GM18505 (cell line): ENCODE data around the gene TXNDC12.

Source experiments
- ATAC-seq: cut with Tn5 transposase; IDR thresholded peaks from one replicate; pipeline ENCODE4 v1.9.1; 2021; ENCODE audit not compliant: unreplicated experiment
- POLR2A ChIP-seq: IDR thresholded peaks from 4 replicates; pipeline ENCODE4 v1.6.1; 2011; ENCODE audit warnings: borderline replicate concordance; ENCODE audit not compliant: insufficient read depth, insufficient read length; ENCODE audit errors: extremely low read depth

Gene TXNDC12

GRCh38 chr1:52002038-52002917 is 52.7 kb downstream of the TXNDC12 start:
- no peak for TF ChIP-seq POLR2A
- no peak for ATAC-seq

- TF ChIP-seq POLR2A, result no peak
- ATAC-seq, result no peak
These were observed 56.3 kb downstream of the TXNDC12 start for GRCh38 chr1:51998701-51999100.

- no peak for ATAC-seq
These were observed 57.0 kb downstream of the TXNDC12 start for GRCh38 chr1:51997974-51998382.

GRCh38 chr1:51990478-51990965 is 64.5 kb downstream of the TXNDC12 start, which contains the start of gene RAB3B:
TSS of gene RAB3B (minus strand) at chr1:51990700. CDS start at chr1:51977117, 13,583 bp downstream.
- peak; percentile 92 for ATAC-seq
- no peak for TF ChIP-seq POLR2A

More at GRCh38 chr1:51997974-51998382, 57.0 kb downstream of the TXNDC12 start:
- TF ChIP-seq POLR2A, result no peak

- no peak for ATAC-seq
- no peak for TF ChIP-seq POLR2A
These were observed 65.2 kb downstream of the TXNDC12 start for GRCh38 chr1:51989582-51990477.

DNA sequence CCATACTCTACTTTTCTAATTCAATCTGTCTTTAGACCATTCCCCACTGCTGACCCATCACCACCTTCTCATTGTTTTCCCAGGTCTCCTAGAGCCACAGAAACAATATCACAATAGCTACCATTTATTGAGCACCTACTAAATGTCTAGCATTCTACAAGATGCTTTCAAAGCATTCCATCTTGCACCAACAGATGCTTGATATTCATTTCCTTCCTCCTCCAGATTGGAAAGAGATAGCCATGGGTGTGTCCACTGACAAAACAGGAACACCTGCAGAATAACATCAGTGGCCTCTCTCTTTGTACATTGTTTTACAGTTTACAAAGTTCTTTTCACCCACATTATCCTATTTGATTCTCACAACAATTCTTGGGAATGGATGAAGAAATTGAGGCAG is 66.7 kb downstream of the TXNDC12 start:
- TF ChIP-seq POLR2A, result no peak
- ATAC-seq, result no peak

GRCh38 chr1:51986718-51987117 is 68.3 kb downstream of the TXNDC12 start:
- ATAC-seq, result no peak
- no peak for TF ChIP-seq POLR2A

- ATAC-seq, result no peak
- TF ChIP-seq POLR2A, result no peak
These were observed 72.8 kb downstream of the TXNDC12 start for GRCh38 chr1:51982161-51982560.

- TF ChIP-seq POLR2A, result no peak
- ATAC-seq, result no peak
These were observed 73.4 kb downstream of the TXNDC12 start for GRCh38 chr1:51981555-51981954.

DNA sequence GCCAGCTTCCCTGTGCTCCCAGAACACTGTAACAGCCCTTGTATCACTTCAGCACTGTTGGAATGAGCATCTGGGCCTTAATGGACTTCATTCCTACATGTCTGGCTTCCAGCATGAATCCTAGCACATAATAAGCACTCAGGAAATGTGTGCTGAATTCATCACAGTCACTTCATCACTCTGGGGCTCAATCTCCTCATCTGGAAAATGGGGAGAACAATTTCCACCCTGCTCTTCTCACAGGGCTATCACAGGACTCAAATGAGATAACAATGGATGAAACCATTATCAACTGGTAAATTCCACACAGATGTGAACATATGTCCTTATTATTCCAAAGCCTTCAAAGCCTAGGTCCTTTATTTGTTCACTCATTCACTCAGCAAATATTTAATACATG is 76.9 kb downstream of the TXNDC12 start:
- no peak for ATAC-seq
- TF ChIP-seq POLR2A, result no peak

GRCh38 chr1:51976846-51977602 is 78.0 kb downstream of the TXNDC12 start:
- no peak for ATAC-seq
- TF ChIP-seq POLR2A, result no peak

GRCh38 chr1:51973587-51974474 is 81.2 kb downstream of the TXNDC12 start:
- no peak for ATAC-seq
- TF ChIP-seq POLR2A, result no peak
